NB4 (cell line): ENCODE measurements around the gene PAPSS2.

Experiments used
- DNase-seq: peaks from one replicate; pipeline ENCODE4 v3.0.0; 2010; ENCODE audit warnings: low read depth
- H3K4me3 ChIP-seq: one replicate; pipeline ENCODE4 v1.5.1; 2011; ENCODE audit warnings: mild to moderate bottlenecking, low read depth, low read length, moderate library complexity
- MAX ChIP-seq: IDR thresholded peaks from 2 replicates; pipeline ENCODE4 v1.6.1; 2011; ENCODE audit warnings: low read depth, low read length
- MYC ChIP-seq: IDR thresholded peaks from 2 replicates; pipeline ENCODE4 v1.6.1; 2011; ENCODE audit warnings: low read depth, low read length
- POLR2A ChIP-seq: IDR thresholded peaks from 2 replicates; pipeline ENCODE4 v1.6.1; 2011; ENCODE audit warnings: mild to moderate bottlenecking; ENCODE audit not compliant: insufficient read length; ENCODE audit errors: extremely low read depth
- TF ChIP-seq, protein P1 (sequence below): IDR thresholded peaks from one replicate; pipeline ENCODE4 v1.5.1; 2012; ENCODE audit warnings: low read depth, low read length

Gene PAPSS2

GRCh38 chr10:87721781-87722180 is 62.1 kb downstream of the PAPSS2 start:
- TF ChIP-seq POLR2A, result no peak
- TF ChIP-seq MAX, result no peak
- TF ChIP-seq MYC, result no peak
- TF ChIP-seq, protein P1, sequence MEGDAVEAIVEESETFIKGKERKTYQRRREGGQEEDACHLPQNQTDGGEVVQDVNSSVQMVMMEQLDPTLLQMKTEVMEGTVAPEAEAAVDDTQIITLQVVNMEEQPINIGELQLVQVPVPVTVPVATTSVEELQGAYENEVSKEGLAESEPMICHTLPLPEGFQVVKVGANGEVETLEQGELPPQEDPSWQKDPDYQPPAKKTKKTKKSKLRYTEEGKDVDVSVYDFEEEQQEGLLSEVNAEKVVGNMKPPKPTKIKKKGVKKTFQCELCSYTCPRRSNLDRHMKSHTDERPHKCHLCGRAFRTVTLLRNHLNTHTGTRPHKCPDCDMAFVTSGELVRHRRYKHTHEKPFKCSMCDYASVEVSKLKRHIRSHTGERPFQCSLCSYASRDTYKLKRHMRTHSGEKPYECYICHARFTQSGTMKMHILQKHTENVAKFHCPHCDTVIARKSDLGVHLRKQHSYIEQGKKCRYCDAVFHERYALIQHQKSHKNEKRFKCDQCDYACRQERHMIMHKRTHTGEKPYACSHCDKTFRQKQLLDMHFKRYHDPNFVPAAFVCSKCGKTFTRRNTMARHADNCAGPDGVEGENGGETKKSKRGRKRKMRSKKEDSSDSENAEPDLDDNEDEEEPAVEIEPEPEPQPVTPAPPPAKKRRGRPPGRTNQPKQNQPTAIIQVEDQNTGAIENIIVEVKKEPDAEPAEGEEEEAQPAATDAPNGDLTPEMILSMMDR, result no peak
- H3K4me3 ChIP-seq, result no peak overlapping the region
- no peak for DNase-seq

DNA sequence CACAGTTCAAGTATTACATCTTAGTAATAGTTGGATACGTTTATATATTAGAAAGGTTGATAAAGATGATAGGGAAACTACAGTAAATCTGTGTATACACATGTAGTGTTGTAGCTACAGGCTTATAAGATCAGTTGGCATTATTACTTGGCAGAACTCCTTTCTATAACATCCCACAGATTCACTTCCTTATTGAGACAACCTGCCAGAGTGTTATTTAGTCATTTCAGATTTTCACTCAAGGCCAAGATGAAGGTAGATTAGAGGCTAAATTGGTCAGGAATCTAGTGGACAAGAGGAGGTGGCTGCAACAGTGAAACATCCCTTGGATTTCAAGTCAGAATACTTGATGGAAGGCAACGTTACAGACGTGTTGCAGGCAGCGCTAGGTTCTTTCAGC is 63.0 kb downstream of the PAPSS2 start:
- H3K4me3 ChIP-seq, result no peak overlapping the region
- TF ChIP-seq POLR2A (no peak), MAX (no peak), MYC (no peak)
- TF ChIP-seq, protein P1, result no peak
- no peak for DNase-seq

GRCh38 chr10:87723500-87723899 is 63.8 kb downstream of the PAPSS2 start:
- H3K4me3 ChIP-seq, result no peak overlapping the region
- DNase-seq, result no peak
- TF ChIP-seq MAX, result no peak
- TF ChIP-seq POLR2A, result no peak
- TF ChIP-seq, protein P1, result no peak
- TF ChIP-seq MYC, result no peak

DNA sequence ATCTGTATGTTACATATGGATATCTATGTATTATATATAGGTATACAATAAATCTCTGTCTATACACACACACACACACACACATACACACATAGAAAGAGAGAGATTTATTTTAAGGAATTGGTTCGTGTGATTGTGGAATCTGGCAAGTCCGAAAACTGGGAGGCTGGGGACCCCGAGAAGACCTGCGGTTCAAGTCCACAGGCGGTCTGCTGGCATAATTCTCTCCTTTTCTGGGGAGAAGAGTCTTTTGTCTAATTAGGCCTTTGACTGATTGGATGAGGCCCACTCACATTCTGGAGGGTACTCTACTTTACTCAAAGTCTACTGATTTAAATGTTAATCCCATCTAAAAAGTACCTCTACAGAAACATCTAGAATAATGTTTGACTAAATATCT is 65.1 kb downstream of the PAPSS2 start:
- DNase-seq, result no peak
- TF ChIP-seq MAX (no peak), POLR2A (no peak), MYC (no peak)
- TF ChIP-seq, protein P1, result no peak
- no peak overlapping the region for H3K4me3 ChIP-seq

DNA sequence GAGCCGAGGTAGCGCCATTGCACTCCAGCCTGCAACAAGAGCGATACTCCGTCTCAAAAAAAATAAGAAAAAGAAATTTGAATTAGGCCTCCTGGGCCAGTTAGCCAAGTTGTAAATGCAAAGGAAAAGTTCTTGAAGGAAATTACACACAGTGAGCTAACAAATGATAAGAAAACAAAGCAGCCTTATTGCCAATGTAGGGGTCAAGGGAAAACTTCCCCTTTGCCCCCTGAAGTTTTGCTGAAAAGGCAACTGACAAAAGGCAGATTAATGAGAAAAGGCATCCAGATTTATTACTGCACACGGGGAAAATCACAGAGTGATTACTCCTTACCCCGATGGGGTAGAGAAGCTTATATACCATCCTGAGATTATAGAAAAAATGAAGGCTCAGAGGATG is 70.3 kb downstream of the PAPSS2 start:
- DNase-seq, result no peak
- TF ChIP-seq POLR2A (no peak), MAX (no peak), MYC (no peak)
- TF ChIP-seq, protein P1, result no peak
- no peak overlapping the region for H3K4me3 ChIP-seq

- no peak for DNase-seq
- H3K4me3 ChIP-seq, result no peak overlapping the region
- TF ChIP-seq MAX, result no peak
- TF ChIP-seq POLR2A, result no peak
- TF ChIP-seq, protein P1, result no peak
- TF ChIP-seq MYC, result no peak
Observed at GRCh38 chr10:87733081-87733480, 73.4 kb downstream of the PAPSS2 start.
